Measurements from ENCODE around the gene DHX9.

DNA sequence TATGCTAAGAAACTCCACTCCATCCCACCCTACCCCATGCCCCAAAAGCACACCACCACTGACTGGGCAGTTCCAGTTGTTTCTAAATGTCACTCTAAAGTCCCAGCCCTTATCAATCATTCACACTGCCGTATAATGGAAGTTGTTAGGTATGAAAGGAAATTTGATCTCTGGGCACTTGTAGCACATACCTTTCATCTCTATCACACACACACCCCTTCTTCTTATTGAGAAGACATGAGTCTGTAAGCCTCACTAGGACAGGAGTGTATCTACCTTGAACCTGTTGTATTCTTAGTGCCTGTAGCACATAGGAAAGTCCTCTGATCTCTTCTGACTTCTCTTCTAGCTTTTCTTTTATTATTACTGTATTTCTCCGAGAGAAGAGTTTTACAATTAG lies 22.3 kb upstream of the DHX9 start:
- TF ChIP-seq POLR2A (IDR thresholded peaks at IDR 0.05) (no peak), CTCF (IDR thresholded peaks at IDR 0.05) (no peak)

All from lower leg skin (tissue), 3 donors.